Measurements from ENCODE around the gene KLHDC10. TPM values are rescaled to one million over a fixed set of nuclear protein-coding genes. Genes with fewer than 3 reads are reported as not detected.

The KLHDC10 gene
- total RNA-seq, 1 experiment from 2014 or later: 47.0 TPM

DNA sequence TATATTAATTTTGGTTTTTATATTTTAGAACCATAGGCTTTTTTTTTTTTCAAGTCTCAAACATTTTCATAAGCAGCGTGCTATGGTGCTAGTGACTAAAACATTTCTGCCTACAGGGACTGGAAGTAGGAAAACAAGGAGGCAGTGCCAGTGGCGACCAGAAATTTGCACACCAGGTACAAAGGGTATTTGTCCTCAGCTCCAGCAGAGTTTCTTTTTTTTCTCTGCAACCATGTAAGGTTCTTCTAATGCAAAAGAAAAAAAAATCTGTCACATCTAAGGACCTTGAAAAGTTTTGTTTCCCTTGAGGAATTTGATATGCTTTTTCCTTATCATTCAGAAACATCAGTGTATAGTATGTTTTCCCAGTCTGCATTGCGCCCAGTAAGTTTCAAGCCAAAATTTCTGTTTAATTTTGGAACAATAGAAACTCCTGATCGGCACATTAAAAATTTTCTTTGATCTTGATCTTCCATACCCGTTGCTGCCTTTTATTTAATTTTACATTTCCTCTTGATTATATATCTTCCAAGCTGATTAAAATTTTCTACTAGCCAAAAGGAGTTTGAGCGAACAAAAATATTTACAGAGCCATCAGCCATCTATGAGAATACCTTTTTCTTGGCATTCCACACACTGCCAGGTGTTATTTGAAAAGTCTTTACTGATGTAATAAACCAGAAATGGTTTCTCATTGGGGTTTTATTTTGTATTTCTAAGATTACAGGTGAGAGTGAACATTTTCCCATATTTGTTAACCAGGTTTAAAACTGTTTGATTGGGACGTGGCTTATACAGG lies 956 bp upstream of the KLHDC10 start:
- intact Hi-C loops (cut with micrococcal nuclease; ENCODE audit: unreplicated experiment): loop anchor here (1.0 kb wide), 1 partner anchor 120 kb away; no protein-coding TSS in a partner anchor
- H4K20me1 ChIP-seq (ENCODE audit: insufficient read depth): peaks cover 20% of the 10 kb centered on the region
- no peaks in the 10 kb centered on the region for H3K27me3 ChIP-seq (ENCODE audit: insufficient read depth, low read depth)
- BruUV-seq (replicated peaks): TSS peak; percentile 59
- H3K9me2 ChIP-seq (ENCODE audit: insufficient read depth): no peaks in the 10 kb centered on the region
- peak overlapping the region; percentile 78 for H3K27ac ChIP-seq
- H3F3A ChIP-seq (ENCODE audit: insufficient read depth, low read depth): peaks cover 14% of the 10 kb centered on the region
- peak overlapping the region; percentile 89 for H2AFZ ChIP-seq
- peaks cover 38% of the 10 kb centered on the region for H3K79me2 ChIP-seq (ENCODE audit: low read depth)
- peaks cover 22% of the 10 kb centered on the region for H3K4me1 ChIP-seq (replicated peaks; ENCODE audit: insufficient read depth)
- no peaks in the 10 kb centered on the region for H3K9me3 ChIP-seq (ENCODE audit: insufficient read depth, low read depth)
- CTCF ChIA-PET: interaction anchor here (0.5 to 1.5 kb wide), 6 partner anchors 8 to 783 kb away, joined by 3 to 6 read pairs (median 4); no protein-coding TSS in a partner anchor
- TF ChIP-seq EZH2 (IDR thresholded peaks at IDR 0.05; ENCODE audit: low read depth): no peak
- TF ChIP-seq, protein P1, sequence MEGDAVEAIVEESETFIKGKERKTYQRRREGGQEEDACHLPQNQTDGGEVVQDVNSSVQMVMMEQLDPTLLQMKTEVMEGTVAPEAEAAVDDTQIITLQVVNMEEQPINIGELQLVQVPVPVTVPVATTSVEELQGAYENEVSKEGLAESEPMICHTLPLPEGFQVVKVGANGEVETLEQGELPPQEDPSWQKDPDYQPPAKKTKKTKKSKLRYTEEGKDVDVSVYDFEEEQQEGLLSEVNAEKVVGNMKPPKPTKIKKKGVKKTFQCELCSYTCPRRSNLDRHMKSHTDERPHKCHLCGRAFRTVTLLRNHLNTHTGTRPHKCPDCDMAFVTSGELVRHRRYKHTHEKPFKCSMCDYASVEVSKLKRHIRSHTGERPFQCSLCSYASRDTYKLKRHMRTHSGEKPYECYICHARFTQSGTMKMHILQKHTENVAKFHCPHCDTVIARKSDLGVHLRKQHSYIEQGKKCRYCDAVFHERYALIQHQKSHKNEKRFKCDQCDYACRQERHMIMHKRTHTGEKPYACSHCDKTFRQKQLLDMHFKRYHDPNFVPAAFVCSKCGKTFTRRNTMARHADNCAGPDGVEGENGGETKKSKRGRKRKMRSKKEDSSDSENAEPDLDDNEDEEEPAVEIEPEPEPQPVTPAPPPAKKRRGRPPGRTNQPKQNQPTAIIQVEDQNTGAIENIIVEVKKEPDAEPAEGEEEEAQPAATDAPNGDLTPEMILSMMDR (conservative IDR thresholded peaks at IDR 0.05): no peak
- no peak for DNase-seq
- peak overlapping the region; percentile 84 for H3K4me2 ChIP-seq
- H3K4me3 ChIP-seq: peak overlapping the region; percentile 90
- 0 out of 2 replicates have a peak, but pooled peaks cover 6% of the 10 kb centered on the region for H3K36me3 ChIP-seq (ENCODE audit: low read depth)
- POLR2A ChIA-PET (ENCODE audit: unreplicated experiment): interaction anchor here (0.5 to 0.6 kb wide), 3 partner anchors 17 to 166 kb away, joined by 3 to 43 read pairs (median 12); no protein-coding TSS in a partner anchor

DNA sequence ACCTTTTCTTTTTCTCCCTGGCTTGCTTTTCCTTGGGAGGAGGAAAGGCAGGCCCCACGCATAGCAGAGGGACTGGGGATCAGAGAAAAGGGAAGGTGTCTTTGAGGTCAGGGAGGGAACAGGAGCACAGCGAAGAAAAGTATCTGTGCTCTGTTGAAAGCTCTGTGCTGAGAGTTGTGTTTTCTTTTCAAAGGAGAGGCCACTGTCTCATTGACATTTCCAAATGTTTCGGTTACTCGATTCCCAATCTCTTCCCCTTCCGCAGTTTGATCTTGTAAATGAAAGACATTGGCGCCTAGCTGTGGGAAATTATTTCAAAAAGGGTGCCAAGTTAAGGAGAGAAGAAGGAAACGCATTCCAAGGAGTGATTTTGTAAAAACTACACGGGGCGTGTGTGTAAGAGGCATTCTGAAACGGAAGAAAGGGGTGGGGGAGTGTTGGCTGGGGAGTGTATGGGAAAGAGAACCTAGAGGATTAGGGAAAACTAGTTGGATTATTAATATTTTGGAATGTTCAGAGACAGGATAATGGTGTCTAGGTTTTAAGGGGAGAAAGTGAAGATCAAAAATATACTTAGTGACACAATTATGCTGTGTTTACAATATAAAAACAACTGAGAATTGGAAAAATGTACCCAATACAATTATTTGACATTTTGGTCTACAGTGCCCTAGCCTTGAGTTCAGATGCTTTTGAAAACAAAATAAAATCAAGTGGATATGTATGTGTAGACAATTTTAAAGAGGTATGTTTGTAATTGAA lies 708 bp downstream of the KLHDC10 start:
- peaks cover 22% of the 10 kb centered on the region for H3K4me1 ChIP-seq (replicated peaks; ENCODE audit: insufficient read depth)
- peak overlapping the region; percentile 57 for H3K27ac ChIP-seq
- peak overlapping the region; percentile 84 for H3K4me2 ChIP-seq
- DNase-seq: peak in 1 of 2 experiments; percentile 48
- peaks cover 14% of the 10 kb centered on the region for H3F3A ChIP-seq (ENCODE audit: insufficient read depth, low read depth)
- H3K36me3 ChIP-seq (ENCODE audit: low read depth): 0 out of 2 replicates have a peak, but pooled peaks cover 6% of the 10 kb centered on the region
- peaks cover 54% of the 10 kb centered on the region for H3K79me2 ChIP-seq (ENCODE audit: low read depth)
- peaks cover 26% of the 10 kb centered on the region for H4K20me1 ChIP-seq (ENCODE audit: insufficient read depth)
- CTCF ChIA-PET: interaction anchor here (0.5 to 1.7 kb wide), 6 partner anchors 9 to 782 kb away, joined by 3 to 29 read pairs (median 4); no protein-coding TSS in a partner anchor
- no TSS peak for BruUV-seq (replicated peaks)
- POLR2A ChIA-PET (ENCODE audit: unreplicated experiment): interaction anchor here (0.6 to 0.7 kb wide), 5 partner anchors 217 to 1939 kb away, joined by 3 to 7 read pairs (median 4); no protein-coding TSS in a partner anchor
- no peaks in the 10 kb centered on the region for H3K27me3 ChIP-seq (ENCODE audit: insufficient read depth, low read depth)
- H3K9me2 ChIP-seq (ENCODE audit: insufficient read depth): no peaks in the 10 kb centered on the region
- H3K4me3 ChIP-seq: peak overlapping the region; percentile 90
- H3K9me3 ChIP-seq (ENCODE audit: insufficient read depth, low read depth): no peaks in the 10 kb centered on the region
- H2AFZ ChIP-seq: peak overlapping the region; percentile 85
- no peak for TF ChIP-seq EZH2 (IDR thresholded peaks at IDR 0.05; ENCODE audit: low read depth)
- TF ChIP-seq, protein P1 (conservative IDR thresholded peaks at IDR 0.05): no peak
- intact Hi-C loops (cut with micrococcal nuclease; ENCODE audit: unreplicated experiment): loop anchor here (2.0 to 10.0 kb wide), 5 partner anchors 134 to 846 kb away; partner anchors contain the start of genes AHCYL2 and TMEM209
